ENCODE data around the gene VAV3. TPM values are rescaled to one million over a fixed set of nuclear protein-coding genes. Genes with fewer than 3 reads are reported as not detected.

VAV3 gene
- total and polyA plus RNA-seq, 4 donors: 1.7 to 14.4 (median 7.6) TPM

GRCh38 chr1:107531065-107531908 is 433.7 kb downstream of the VAV3 start:
- 84 to 87% methylated on average over 12 of the region's 12 CpGs for WGBS, 2 donors

GRCh38 chr1:107530543-107530942 is 434.4 kb downstream of the VAV3 start:
- Histone ChIP-seq H3K4me1 (ENCODE audit: control insufficient read depth in 5 of 5, insufficient read depth in 5 of 5, low read length in 5 of 5) (peaks cover 0 to 12% (median 1%) of the 10 kb centered on the region in 5 donors), H3K4me3 (no peak overlapping the region), H3K36me3 (ENCODE audit: control insufficient read depth in 4 of 4, insufficient read depth in 4 of 4, low read length in 4 of 4) (no peaks in the 10 kb centered on the region), H3K9me3 (ENCODE audit: control insufficient read depth in 4 of 4, insufficient read depth in 3 of 4, low read length in 3 of 4) (no peaks in the 10 kb centered on the region), H3K27ac (ENCODE audit: low read depth in 1 of 2, low read length in 1 of 2) (no peak overlapping the region), H3K27me3 (ENCODE audit: control insufficient read depth in 3 of 3, insufficient read depth in 3 of 3, low read length in 2 of 3) (no peaks in the 10 kb centered on the region), H3K9ac (ENCODE audit: insufficient read depth in 1 of 2, low read length in 2 of 2) (no peak overlapping the region)
- WGBS, 2 donors: 57 to 60% methylated on average over 6 of the region's 6 CpGs
- DNase-seq (no peak), ATAC-seq (ENCODE audit: insufficient read depth, low FRiP score) (no peak)
- no peak for TF ChIP-seq CTCF (IDR thresholded peaks at IDR 0.05; ENCODE audit: control extremely low read depth, extremely low read depth)

More at GRCh38 chr1:107531065-107531908, 433.7 kb downstream of the VAV3 start:
- Histone ChIP-seq H3K9ac (ENCODE audit: insufficient read depth in 1 of 2, low read length in 2 of 2) (no peak overlapping the region), H3K27me3 (ENCODE audit: control insufficient read depth in 3 of 3, insufficient read depth in 3 of 3, low read length in 2 of 3) (no peaks in the 10 kb centered on the region), H3K27ac (ENCODE audit: low read depth in 1 of 2, low read length in 1 of 2) (no peak overlapping the region), H3K4me3 (no peak overlapping the region), H3K4me1 (ENCODE audit: control insufficient read depth in 5 of 5, insufficient read depth in 5 of 5, low read length in 5 of 5) (peaks cover 0 to 19% (median 5%) of the 10 kb centered on the region in 5 donors), H3K36me3 (ENCODE audit: control insufficient read depth in 4 of 4, insufficient read depth in 4 of 4, low read length in 4 of 4) (no peaks in the 10 kb centered on the region), H3K9me3 (ENCODE audit: control insufficient read depth in 4 of 4, insufficient read depth in 3 of 4, low read length in 3 of 4) (no peaks in the 10 kb centered on the region)
- ATAC-seq (ENCODE audit: insufficient read depth, low FRiP score) (no peak), DNase-seq (no peak)
- no peak for TF ChIP-seq CTCF (IDR thresholded peaks at IDR 0.05; ENCODE audit: control extremely low read depth, extremely low read depth)

GRCh38 chr1:107529511-107530149 is 435.4 kb downstream of the VAV3 start:
- WGBS, 2 donors: 25 to 26% methylated on average over 6 of the region's 6 CpGs
- no peaks in the 10 kb centered on the region for H3K36me3 ChIP-seq (ENCODE audit: control insufficient read depth in 4 of 4, insufficient read depth in 4 of 4, low read length in 4 of 4)
- H3K9ac ChIP-seq (ENCODE audit: insufficient read depth in 1 of 2, low read length in 2 of 2): no peak overlapping the region
- no peaks in the 10 kb centered on the region for H3K9me3 ChIP-seq (ENCODE audit: control insufficient read depth in 4 of 4, insufficient read depth in 3 of 4, low read length in 3 of 4)
- H3K27me3 ChIP-seq (ENCODE audit: control insufficient read depth in 3 of 3, insufficient read depth in 3 of 3, low read length in 2 of 3): no peaks in the 10 kb centered on the region
- DNase-seq: peak; percentile 27 to 80 (median 74)
- TF ChIP-seq CTCF (IDR thresholded peaks at IDR 0.05; ENCODE audit: control extremely low read depth, extremely low read depth): peak; percentile 56
- ATAC-seq (ENCODE audit: insufficient read depth, low FRiP score): peak; percentile 69
- no peak overlapping the region for H3K4me3 ChIP-seq
- H3K4me1 ChIP-seq (ENCODE audit: control insufficient read depth in 5 of 5, insufficient read depth in 5 of 5, low read length in 5 of 5): peaks cover 0 to 12% (median 0%) of the 10 kb centered on the region in 5 donors
- no peak overlapping the region for H3K27ac ChIP-seq (ENCODE audit: low read depth in 1 of 2, low read length in 1 of 2)
